Gastroesophageal sphincter (tissue), 4 donors: ENCODE results near the gene POMGNT2. TPM values are rescaled to one million over a fixed set of nuclear protein-coding genes. Genes with fewer than 3 reads are reported as not detected.
A peak's percentile ranks its signal among the peaks of the same experiment; 100 is the strongest.

ENCODE experiments used
- ATAC-seq: fragments of 150-250 bp; one replicate; pipeline ENCODE4 v1.9.1; 2016; ENCODE audit warnings: mild to moderate bottlenecking, moderate library complexity
- H3K27ac ChIP-seq, 4 donors: fragments of 200-600 bp; sonication (generic) in 3 of 4; 1 replicate in 3 of 4; 2 replicates in 1 of 4; pipeline ENCODE4 v1.5.1; 2016 to 2019
- H3K27me3 ChIP-seq: fragments of 200-600 bp; sonication (generic); one replicate; pipeline ENCODE4 v1.5.1; 2019
- H3K36me3 ChIP-seq, 2 donors: fragments of 200-600 bp; sonication (generic); one replicate each; pipeline ENCODE4 v1.5.1; 2019; ENCODE audit warnings: control low read depth in 1 of 2
- H3K4me1 ChIP-seq, 3 donors: fragments of 200-600 bp; sonication (generic); 1 replicate in 2 of 3; 2 replicates in 1 of 3; pipeline ENCODE4 v1.5.1; 2016 to 2019; ENCODE audit warnings: control low read depth in 2 of 3
- H3K4me3 ChIP-seq, 2 donors: fragments of 200-600 bp; sonication (generic); one replicate each; pipeline ENCODE4 v1.5.1; 2019; ENCODE audit warnings: mild to moderate bottlenecking in 1 of 2, moderate library complexity in 1 of 2
- H3K9me3 ChIP-seq, 3 donors: fragments of 200-600 bp; sonication (generic); one replicate each; pipeline ENCODE4 v1.5.1; 2017 to 2019; ENCODE audit warnings: control low read depth in 2 of 3
- EP300 ChIP-seq: sonication (generic); formaldehyde crosslinking; IDR thresholded peaks from one replicate; pipeline ENCODE4 v1.6.1; 2017; ENCODE audit warnings: antibody characterized with exemption, mild to moderate bottlenecking
- POLR2A ChIP-seq, 2 donors: fragments of 450-650 bp; IDR thresholded peaks; one replicate each; pipeline ENCODE4 v1.6.1; 2017; ENCODE audit warnings: antibody characterized with exemption in 2 of 2, mild to moderate bottlenecking in 2 of 2, moderate library complexity in 1 of 2
- POLR2AphosphoS5 ChIP-seq: sonication (generic); formaldehyde crosslinking; IDR thresholded peaks from one replicate; pipeline ENCODE4 v1.6.1; 2017; ENCODE audit warnings: antibody characterized with exemption
- WGBS, 2 donors: methylation state at CpG; one replicate each; pipeline ENCODE4 v1.1.5; 2018; ENCODE audit warnings: low coverage in 1 of 2; 5-methylcytosine and 5-hydroxymethylcytosine counted together
- total RNA-seq, 4 donors: library from RNA; depleted of rRNA; stranded (reverse); fragments of >200 nt; gene quantifications; one replicate each; pipeline ENCODE4 v1.1.0, GENCODE V29; 2016
- TF ChIP-seq, protein P1 (sequence below), 4 experiments: fragments of 200-600 bp in 2 of 4; fragments of 450-650 bp in 2 of 4; sonication (generic) in 1 of 4; IDR thresholded peaks; one replicate each; pipeline ENCODE4 v1.5.1; 2017 to 2019; ENCODE audit warnings: antibody characterized with exemption in 4 of 4, mild to moderate bottlenecking in 2 of 4, moderate library complexity in 2 of 4

The POMGNT2 gene
- total RNA-seq, 4 donors from 2014 or later, result 23.9 to 39.7 (median 34.9) TPM

DNA sequence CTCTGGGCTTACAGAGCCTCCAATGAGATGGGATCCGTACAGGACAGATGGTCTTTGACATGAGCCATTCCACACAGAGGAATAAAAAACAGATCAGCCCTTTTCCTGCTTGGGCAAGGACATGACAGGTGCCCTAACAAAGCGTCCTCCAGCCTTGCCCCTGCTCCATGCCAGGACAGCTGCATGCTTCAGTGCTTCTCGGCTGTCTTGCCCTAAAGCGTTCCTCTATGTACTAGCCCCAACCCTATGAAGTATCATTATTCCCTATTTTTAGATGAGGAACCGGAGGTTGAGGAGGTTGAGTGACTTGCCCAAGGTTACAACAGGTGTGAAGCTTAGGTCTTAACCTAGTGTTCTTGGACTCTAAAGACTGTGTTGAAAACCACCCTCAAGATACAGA lies 10.5 kb downstream of the POMGNT2 start:
- Histone ChIP-seq H3K36me3 (no peaks in the 10 kb centered on the region), H3K27me3 (no peaks in the 10 kb centered on the region), H3K27ac (no peak overlapping the region), H3K9me3 (no peaks in the 10 kb centered on the region), H3K4me3 (no peak overlapping the region), H3K4me1 (peaks cover 3 to 52% (median 10%) of the 10 kb centered on the region in 3 donors)
- ATAC-seq, result no peak
- TF ChIP-seq, protein P1, sequence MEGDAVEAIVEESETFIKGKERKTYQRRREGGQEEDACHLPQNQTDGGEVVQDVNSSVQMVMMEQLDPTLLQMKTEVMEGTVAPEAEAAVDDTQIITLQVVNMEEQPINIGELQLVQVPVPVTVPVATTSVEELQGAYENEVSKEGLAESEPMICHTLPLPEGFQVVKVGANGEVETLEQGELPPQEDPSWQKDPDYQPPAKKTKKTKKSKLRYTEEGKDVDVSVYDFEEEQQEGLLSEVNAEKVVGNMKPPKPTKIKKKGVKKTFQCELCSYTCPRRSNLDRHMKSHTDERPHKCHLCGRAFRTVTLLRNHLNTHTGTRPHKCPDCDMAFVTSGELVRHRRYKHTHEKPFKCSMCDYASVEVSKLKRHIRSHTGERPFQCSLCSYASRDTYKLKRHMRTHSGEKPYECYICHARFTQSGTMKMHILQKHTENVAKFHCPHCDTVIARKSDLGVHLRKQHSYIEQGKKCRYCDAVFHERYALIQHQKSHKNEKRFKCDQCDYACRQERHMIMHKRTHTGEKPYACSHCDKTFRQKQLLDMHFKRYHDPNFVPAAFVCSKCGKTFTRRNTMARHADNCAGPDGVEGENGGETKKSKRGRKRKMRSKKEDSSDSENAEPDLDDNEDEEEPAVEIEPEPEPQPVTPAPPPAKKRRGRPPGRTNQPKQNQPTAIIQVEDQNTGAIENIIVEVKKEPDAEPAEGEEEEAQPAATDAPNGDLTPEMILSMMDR (IDR thresholded peaks at IDR 0.05), result no peak
- TF ChIP-seq POLR2AphosphoS5 (no peak), POLR2A (IDR thresholded peaks at IDR 0.05) (no peak), EP300 (no peak)
- 100% methylated on average over 3 of the region's 5 CpGs; no CpG with 5 or more reads in 1 of the 2 donors for WGBS, 2 donors

DNA sequence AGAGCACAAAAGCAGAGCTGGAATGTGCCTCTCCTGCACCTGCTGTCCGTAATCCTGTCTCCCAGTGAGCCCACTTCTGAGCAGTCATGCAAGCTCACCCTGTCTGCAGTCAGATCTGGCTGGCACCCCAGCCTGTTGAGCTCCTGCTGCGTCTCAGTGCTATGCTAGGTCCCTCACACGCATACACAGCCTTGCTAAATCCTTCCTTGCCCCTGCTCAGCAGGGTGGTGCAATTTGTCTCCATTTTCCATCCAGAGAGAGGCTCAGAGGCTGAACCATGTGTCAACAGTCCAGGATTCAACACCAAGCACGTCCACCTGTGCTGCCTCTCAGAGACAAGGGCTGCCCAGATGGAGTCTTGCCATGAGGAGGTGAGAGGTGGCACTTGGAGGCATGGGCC lies 11.0 kb downstream of the POMGNT2 start:
- Histone ChIP-seq H3K4me3 (no peak overlapping the region), H3K9me3 (no peaks in the 10 kb centered on the region), H3K27ac (no peak overlapping the region), H3K36me3 (no peaks in the 10 kb centered on the region), H3K4me1 (peaks cover 6 to 57% (median 11%) of the 10 kb centered on the region in 3 donors), H3K27me3 (no peaks in the 10 kb centered on the region)
- ATAC-seq, result no peak
- WGBS, 2 donors, result no CpG with 5 or more reads among the region's 4 CpGs
- TF ChIP-seq POLR2A (IDR thresholded peaks at IDR 0.05) (no peak), POLR2AphosphoS5 (no peak), EP300 (no peak)
- TF ChIP-seq, protein P1 (IDR thresholded peaks at IDR 0.05), result no peak

DNA sequence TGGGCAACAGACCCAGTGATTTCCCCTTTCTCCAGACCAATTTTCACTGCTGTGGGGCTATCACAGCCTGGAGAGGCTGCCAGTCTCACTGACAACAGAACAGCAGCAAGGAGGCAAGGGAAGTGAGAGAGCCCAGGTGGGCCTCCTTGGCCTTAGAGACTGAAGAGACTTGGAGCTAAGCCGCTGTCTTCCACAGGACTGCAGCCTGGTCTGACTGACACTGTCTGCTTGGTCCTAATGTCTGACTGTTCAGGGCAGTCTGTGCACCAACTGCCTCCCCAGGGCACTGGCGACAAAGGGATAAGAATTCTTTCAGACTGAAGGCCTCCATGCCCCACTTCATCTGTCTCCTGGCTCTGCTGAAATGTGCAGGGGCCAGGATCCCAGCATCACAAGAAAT lies 11.5 kb downstream of the POMGNT2 start:
- ATAC-seq, result no peak
- TF ChIP-seq POLR2A (IDR thresholded peaks at IDR 0.05), result no peak
- TF ChIP-seq POLR2AphosphoS5, result no peak
- TF ChIP-seq, protein P1 (IDR thresholded peaks at IDR 0.05), result no peak
- no peak for TF ChIP-seq EP300

DNA sequence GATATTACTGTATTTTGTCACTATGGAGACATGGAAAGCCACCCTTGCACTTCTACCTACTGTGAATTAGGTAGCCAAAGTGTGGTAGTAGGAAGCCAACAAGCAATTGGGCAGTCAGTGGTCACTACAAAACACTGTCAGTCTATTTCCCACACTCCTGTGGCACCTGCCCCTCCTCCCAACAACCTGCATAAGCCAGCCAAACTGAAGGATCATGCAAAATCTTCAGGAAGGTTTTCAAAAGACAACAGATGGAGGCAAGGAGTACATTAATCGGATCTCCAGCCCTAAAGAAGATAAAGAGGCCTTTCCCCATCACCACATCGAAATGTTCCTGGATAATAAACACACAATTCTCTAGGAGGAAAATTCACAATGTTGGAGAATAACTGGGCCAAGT lies 11.9 kb downstream of the POMGNT2 start:
- H3K4me1 ChIP-seq, result peaks cover 6 to 60% (median 11%) of the 10 kb centered on the region in 3 donors
- H3K9me3 ChIP-seq, result no peaks in the 10 kb centered on the region
- no peak overlapping the region for H3K4me3 ChIP-seq
- peak overlapping the region in 1 of 4 donors; percentile 4 for H3K27ac ChIP-seq
- ATAC-seq, result no peak
- no peaks in the 10 kb centered on the region for H3K36me3 ChIP-seq
- H3K27me3 ChIP-seq, result no peaks in the 10 kb centered on the region
- TF ChIP-seq, protein P1 (IDR thresholded peaks at IDR 0.05), result no peak
- TF ChIP-seq POLR2A (IDR thresholded peaks at IDR 0.05), result no peak
- no peak for TF ChIP-seq EP300
- no peak for TF ChIP-seq POLR2AphosphoS5
- WGBS, 2 donors, result 52 to 100% methylated on average over 2 of the region's 2 CpGs

More for the DNA sequence above, 11.5 kb downstream of the POMGNT2 start:
- WGBS, 2 donors, result 86% methylated on average over 1 of the region's 2 CpGs; no CpG with 5 or more reads in 1 of the 2 donors
- Histone ChIP-seq H3K4me3 (no peak overlapping the region), H3K4me1 (peaks cover 6 to 60% (median 11%) of the 10 kb centered on the region in 3 donors), H3K36me3 (no peaks in the 10 kb centered on the region), H3K27ac (no peak overlapping the region), H3K27me3 (no peaks in the 10 kb centered on the region), H3K9me3 (no peaks in the 10 kb centered on the region)

DNA sequence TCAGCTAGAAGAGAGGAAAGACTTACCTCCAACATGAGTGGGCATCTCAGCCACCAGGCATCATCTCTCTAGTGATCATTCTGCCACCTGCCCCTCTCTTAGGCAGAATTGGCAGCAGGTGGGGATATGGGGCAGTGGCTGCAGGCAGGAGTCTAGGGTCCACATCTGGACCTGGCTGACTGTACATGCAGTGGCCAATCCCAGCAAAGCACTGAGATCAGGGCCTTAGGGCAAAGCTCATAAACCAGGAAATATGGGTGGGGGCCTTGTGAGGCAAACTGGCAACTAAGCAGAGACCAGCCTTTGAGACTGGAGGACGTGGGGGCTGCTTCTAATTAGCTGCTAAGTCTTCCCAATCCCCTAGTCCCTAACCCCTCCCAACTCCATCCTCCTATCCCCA lies 12.9 kb downstream of the POMGNT2 start:
- Histone ChIP-seq H3K4me1 (peaks cover 6 to 60% (median 11%) of the 10 kb centered on the region in 3 donors), H3K27me3 (no peaks in the 10 kb centered on the region)

More for the DNA sequence above, 12.9 kb downstream of the POMGNT2 start:
- Histone ChIP-seq H3K27ac (peak overlapping the region in 1 of 4 donors; percentile 4), H3K9me3 (no peaks in the 10 kb centered on the region), H3K4me3 (no peak overlapping the region), H3K36me3 (peaks cover 0 to 5% of the 10 kb centered on the region in 2 donors)
- no peak for ATAC-seq
- TF ChIP-seq EP300, result no peak
- TF ChIP-seq POLR2A (IDR thresholded peaks at IDR 0.05), result no peak
- TF ChIP-seq POLR2AphosphoS5, result no peak
- TF ChIP-seq, protein P1 (IDR thresholded peaks at IDR 0.05), result no peak
- 75% methylated on average over 1 of the region's 1 CpG; no CpG with 5 or more reads in 1 of the 2 donors for WGBS, 2 donors
